Psoas muscle (tissue), 8 donors: ENCODE data around the gene C11orf52. TPM values are rescaled to one million over a fixed set of nuclear protein-coding genes. Genes with fewer than 3 reads are reported as not detected.

Experiments
- ATAC-seq, 4 donors: fragments of 200-7000 bp; cut with Tn5 transposase; one replicate each; pipeline ENCODE4 v1.9.1; 2020; ENCODE audit warnings: moderate library complexity in 3 of 4, mild to moderate bottlenecking in 2 of 4
- DNase-seq, 2 donors: peaks; one replicate each; pipeline ENCODE4 v3.0.0-alpha.2; 2020
- H3K27ac ChIP-seq: fragments of 200-600 bp; one replicate; pipeline ENCODE4 v1.8.0; 2022
- H3K27me3 ChIP-seq, 3 donors: fragments of 200-600 bp in 1 of 3; one replicate each; pipeline versions ENCODE4 v1.6.1 to v1.8.0; 2013 to 2022; ENCODE audit warnings: low read length in 2 of 3, mild to moderate bottlenecking in 2 of 3, moderate library complexity in 1 of 3; ENCODE audit not compliant: insufficient read depth in 3 of 3
- H3K36me3 ChIP-seq, 2 donors: fragments of 200-600 bp in 1 of 2; one replicate each; pipeline versions ENCODE4 v1.6.1 to v1.8.0; 2013 to 2022; ENCODE audit warnings: low read depth in 1 of 2, mild to moderate bottlenecking in 1 of 2, moderate library complexity in 1 of 2; ENCODE audit not compliant: insufficient read depth in 1 of 2
- H3K4me1 ChIP-seq: fragments of 200-600 bp; one replicate; pipeline ENCODE4 v1.8.0; 2022
- H3K4me3 ChIP-seq: fragments of 200-600 bp; one replicate; pipeline ENCODE4 v1.8.0; 2022; ENCODE audit warnings: mild to moderate bottlenecking
- H3K9me3 ChIP-seq: fragments of 200-600 bp; one replicate; pipeline ENCODE4 v1.8.0; 2022
- WGBS, 3 donors: extraction: QIAGEN DNeasy Blood & Tissue Kit; methylation state at CpG; one replicate each; pipeline versions ENCODE4 v1.1.6 to v1.1.7; 2013; 5-methylcytosine and 5-hydroxymethylcytosine counted together
- intact Hi-C, 2 donors: fragments of 100-400 bp; cut with DNase I; formaldehyde crosslinking; loops; one replicate each; pipeline versions ENCODE4 v1.11.0 to v1.14.2; 2022
- polyA plus RNA-seq, 3 donors: library from polyadenylated mRNA; stranded (reverse); fragments of 200-250 nt; gene quantifications; one replicate each; pipeline ENCODE4 v1.2.3, GENCODE V29; 2013
- total RNA-seq, 4 donors: library from RNA; stranded (reverse); fragmentation: NEBNext Ultra II Directional in 2 of 4; extraction: Animal tissue kit (Norgen Biotek cat#: 25700) in 2 of 4; gene quantifications; one replicate each; pipeline versions ENCODE4 v1.2.1 to v1.2.4, GENCODE V29; 2021 to 2023
- TF ChIP-seq, protein P1 (sequence below): fragments of 200-600 bp; IDR thresholded peaks from one replicate; pipeline ENCODE4 v1.8.0; 2022; ENCODE audit warnings: antibody characterized with exemption
- donor health status: healthy with polysubstance abuse.
- donor health status: DM: no; HTN: no; CAD: no; lungs with moderate emphysema.
- donor health status: Bipolar disorder and iron deficiency.
- donor health status: healthy.
- donor health status: DM: yes; HTN: yes; CAD: no.
- donor health status: DM: no; HTN: no; CAD: no.
- donor health status: DM: no; HTN: no; CAD: no.
- donor health status: DM: yes; HTN: yes; CAD: no.

C11orf52 gene
- total and polyA plus RNA-seq, 7 donors: 1.0 to 24.5 (median 7.0) TPM

DNA sequence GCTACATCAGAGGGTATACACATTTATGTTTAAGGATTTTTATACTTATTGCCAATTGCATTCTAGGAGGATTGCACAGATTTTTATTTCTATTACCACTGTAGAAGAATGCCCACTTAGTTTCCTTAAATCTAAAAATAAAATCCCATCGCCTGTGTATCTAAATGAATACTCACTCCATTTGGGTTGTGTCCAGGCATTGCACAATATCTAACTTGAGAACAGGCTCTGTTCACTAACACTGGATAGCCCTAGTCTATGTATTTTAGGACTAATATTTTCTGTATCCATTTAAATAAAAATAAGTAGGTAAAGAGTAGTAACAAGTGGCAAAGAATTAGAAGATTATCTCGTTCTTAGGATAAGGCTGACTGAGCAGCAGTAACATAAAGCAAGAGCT, 4.1 kb downstream of the C11orf52 start:
- no peaks in the 10 kb centered on the region for H3K27me3 ChIP-seq
- H3K36me3 ChIP-seq: no peaks in the 10 kb centered on the region
- intact Hi-C loops: no loop called here
- peaks cover 75% of the 10 kb centered on the region for H3K4me1 ChIP-seq
- H3K9me3 ChIP-seq: no peaks in the 10 kb centered on the region
- peak overlapping the region; percentile 91 for H3K27ac ChIP-seq
- DNase-seq (no peak), ATAC-seq (peak in 3 of 4 donors; percentile 26 to 48 (median 36))
- WGBS, 3 donors: 2 to 8% (median 8%) methylated on average over 2 of the region's 2 CpGs
- TF ChIP-seq, protein P1, sequence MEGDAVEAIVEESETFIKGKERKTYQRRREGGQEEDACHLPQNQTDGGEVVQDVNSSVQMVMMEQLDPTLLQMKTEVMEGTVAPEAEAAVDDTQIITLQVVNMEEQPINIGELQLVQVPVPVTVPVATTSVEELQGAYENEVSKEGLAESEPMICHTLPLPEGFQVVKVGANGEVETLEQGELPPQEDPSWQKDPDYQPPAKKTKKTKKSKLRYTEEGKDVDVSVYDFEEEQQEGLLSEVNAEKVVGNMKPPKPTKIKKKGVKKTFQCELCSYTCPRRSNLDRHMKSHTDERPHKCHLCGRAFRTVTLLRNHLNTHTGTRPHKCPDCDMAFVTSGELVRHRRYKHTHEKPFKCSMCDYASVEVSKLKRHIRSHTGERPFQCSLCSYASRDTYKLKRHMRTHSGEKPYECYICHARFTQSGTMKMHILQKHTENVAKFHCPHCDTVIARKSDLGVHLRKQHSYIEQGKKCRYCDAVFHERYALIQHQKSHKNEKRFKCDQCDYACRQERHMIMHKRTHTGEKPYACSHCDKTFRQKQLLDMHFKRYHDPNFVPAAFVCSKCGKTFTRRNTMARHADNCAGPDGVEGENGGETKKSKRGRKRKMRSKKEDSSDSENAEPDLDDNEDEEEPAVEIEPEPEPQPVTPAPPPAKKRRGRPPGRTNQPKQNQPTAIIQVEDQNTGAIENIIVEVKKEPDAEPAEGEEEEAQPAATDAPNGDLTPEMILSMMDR: no peak
- H3K4me3 ChIP-seq: peak overlapping the region; percentile 52

DNA sequence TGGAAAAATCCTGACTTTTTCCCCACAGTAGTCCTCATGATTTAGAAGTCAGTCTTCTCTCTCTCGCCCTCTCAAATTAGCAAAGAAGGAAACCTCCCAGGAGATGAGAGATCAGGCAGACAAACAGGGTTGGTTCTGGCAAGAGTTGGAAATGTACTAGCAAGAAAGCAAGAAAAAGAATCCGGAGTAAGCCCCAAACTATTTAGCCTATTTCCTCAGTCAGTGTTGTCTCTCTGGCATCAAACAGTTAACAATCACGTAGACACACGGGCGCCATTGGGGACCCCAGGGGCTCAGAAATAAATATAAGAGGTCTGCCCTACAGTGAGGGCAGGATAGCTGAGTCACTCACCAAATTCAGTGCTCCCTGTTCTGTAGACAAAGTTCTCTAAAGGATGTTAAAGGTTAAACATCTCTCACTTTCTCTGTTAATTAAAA, 4.7 kb downstream of the C11orf52 start:
- TF ChIP-seq, protein P1: no peak
- ATAC-seq (peak in 2 of 4 donors; percentile 9 to 29), DNase-seq (no peak)
- Histone ChIP-seq H3K9me3 (no peaks in the 10 kb centered on the region), H3K4me1 (peaks cover 69% of the 10 kb centered on the region), H3K27ac (peak overlapping the region; percentile 91), H3K4me3 (peak overlapping the region; percentile 52), H3K36me3 (no peaks in the 10 kb centered on the region), H3K27me3 (no peaks in the 10 kb centered on the region)
- intact Hi-C loops: no loop called here
- WGBS, 3 donors: 7 to 15% (median 8%) methylated on average over 5 of the region's 5 CpGs

DNA sequence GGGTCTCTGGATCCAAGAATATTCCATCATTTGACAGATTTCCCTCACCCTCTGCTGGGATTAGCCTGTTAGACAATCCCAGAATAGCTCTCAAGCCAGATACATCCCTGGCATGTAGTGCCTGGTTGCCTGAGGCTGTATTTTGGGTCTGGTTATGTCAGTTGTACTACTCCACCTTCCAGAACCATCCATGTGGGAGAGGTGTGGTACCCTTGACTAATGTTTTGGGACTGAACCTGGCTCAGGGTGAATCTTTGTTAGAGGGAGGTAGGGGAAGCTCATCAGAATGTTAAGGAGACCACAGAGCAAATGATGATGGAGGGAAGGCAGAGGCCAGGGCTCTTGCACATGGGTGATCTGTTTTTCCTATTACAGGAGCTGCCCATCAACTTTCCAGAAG, 5.2 kb downstream of the C11orf52 start:
- Histone ChIP-seq H3K4me3 (peak overlapping the region; percentile 63), H3K27ac (peak overlapping the region; percentile 91), H3K36me3 (no peaks in the 10 kb centered on the region), H3K4me1 (peaks cover 66% of the 10 kb centered on the region), H3K27me3 (no peaks in the 10 kb centered on the region), H3K9me3 (no peaks in the 10 kb centered on the region)
- intact Hi-C loops: no loop called here
- DNase-seq (no peak), ATAC-seq (no peak)
- TF ChIP-seq, protein P1: no peak

DNA sequence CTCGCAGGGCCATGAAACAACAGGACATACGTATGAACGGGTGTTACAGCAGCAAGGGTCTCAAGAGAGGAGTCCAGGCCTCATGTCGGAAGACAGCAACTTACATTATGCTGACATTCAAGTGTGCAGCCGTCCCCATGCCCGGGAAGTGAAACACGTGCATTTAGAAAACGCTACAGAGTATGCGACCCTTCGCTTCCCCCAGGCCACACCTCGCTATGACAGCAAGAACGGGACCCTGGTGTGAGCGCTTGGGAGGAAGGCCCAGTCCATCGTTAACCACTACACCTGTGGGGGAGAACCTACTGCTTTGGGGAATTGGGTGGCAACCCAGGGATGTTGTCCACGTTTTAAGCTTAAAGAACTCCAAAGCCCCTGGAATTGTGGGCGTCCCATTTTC, 7.2 kb downstream of the C11orf52 start:
- H3K27ac ChIP-seq: peak overlapping the region; percentile 91
- H3K36me3 ChIP-seq: no peaks in the 10 kb centered on the region
- ATAC-seq (no peak), DNase-seq (peak in 1 of 2 donors; percentile 55)
- H3K4me3 ChIP-seq: peak overlapping the region; percentile 63
- TF ChIP-seq, protein P1: no peak
- no peaks in the 10 kb centered on the region for H3K27me3 ChIP-seq
- H3K4me1 ChIP-seq: peaks cover 49% of the 10 kb centered on the region
- H3K9me3 ChIP-seq: no peaks in the 10 kb centered on the region
- 77 to 86% (median 81%) methylated on average over 16 of the region's 16 CpGs for WGBS, 3 donors
- intact Hi-C loops: loop anchor here in 1 of 2 donors (5.0 kb wide), 2 partner anchors 49 to 161 kb away; partner anchors contain the start of genes CFAP68, FDXACB1, SDHD and TIMM8B
